ENCODE measurements around the gene RADIL.

Gene RADIL

GRCh38 chr7:4817178-4817901 is 66.2 kb downstream of the RADIL start:
- no peak overlapping the region for H3K4me3 ChIP-seq (ENCODE audit: low read length)
- H3F3A ChIP-seq (ENCODE audit: control insufficient read depth, insufficient read depth) = no peaks in the 10 kb centered on the region
- H3K9me2 ChIP-seq (replicated peaks; ENCODE audit: control insufficient read depth, low read length) = no peaks in the 10 kb centered on the region
- TF ChIP-seq, protein P1, sequence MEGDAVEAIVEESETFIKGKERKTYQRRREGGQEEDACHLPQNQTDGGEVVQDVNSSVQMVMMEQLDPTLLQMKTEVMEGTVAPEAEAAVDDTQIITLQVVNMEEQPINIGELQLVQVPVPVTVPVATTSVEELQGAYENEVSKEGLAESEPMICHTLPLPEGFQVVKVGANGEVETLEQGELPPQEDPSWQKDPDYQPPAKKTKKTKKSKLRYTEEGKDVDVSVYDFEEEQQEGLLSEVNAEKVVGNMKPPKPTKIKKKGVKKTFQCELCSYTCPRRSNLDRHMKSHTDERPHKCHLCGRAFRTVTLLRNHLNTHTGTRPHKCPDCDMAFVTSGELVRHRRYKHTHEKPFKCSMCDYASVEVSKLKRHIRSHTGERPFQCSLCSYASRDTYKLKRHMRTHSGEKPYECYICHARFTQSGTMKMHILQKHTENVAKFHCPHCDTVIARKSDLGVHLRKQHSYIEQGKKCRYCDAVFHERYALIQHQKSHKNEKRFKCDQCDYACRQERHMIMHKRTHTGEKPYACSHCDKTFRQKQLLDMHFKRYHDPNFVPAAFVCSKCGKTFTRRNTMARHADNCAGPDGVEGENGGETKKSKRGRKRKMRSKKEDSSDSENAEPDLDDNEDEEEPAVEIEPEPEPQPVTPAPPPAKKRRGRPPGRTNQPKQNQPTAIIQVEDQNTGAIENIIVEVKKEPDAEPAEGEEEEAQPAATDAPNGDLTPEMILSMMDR (IDR thresholded peaks at IDR 0.05; ENCODE audit: low read depth, low read length, poor library complexity, severe bottlenecking) = no peak
- TF ChIP-seq EZH2phosphoT487 (IDR thresholded peaks at IDR 0.05; ENCODE audit: borderline replicate concordance, low read length) = no peak
- H3K4me1 ChIP-seq (ENCODE audit: control insufficient read depth, low read length) = no peaks in the 10 kb centered on the region
- no peaks in the 10 kb centered on the region for H3K9me3 ChIP-seq (ENCODE audit: control insufficient read depth, insufficient read depth, low read length)
- H3K79me2 ChIP-seq (ENCODE audit: control insufficient read depth, low read length) = no peaks in the 10 kb centered on the region
- no peaks in the 10 kb centered on the region for H4K20me1 ChIP-seq (ENCODE audit: control insufficient read depth, insufficient read depth, low read depth, low read length)
- no peaks in the 10 kb centered on the region for H3K27me3 ChIP-seq (ENCODE audit: control insufficient read depth, low read length)
- no peak overlapping the region for H3K4me2 ChIP-seq (ENCODE audit: low read length)
- H3K27ac ChIP-seq (ENCODE audit: low read depth, low read length) = no peak overlapping the region
- no peaks in the 10 kb centered on the region for H3K36me3 ChIP-seq (ENCODE audit: control insufficient read depth, low read length)

GRCh38 chr7:4816419-4817080 is 67.0 kb downstream of the RADIL start:
- Histone ChIP-seq H3K4me3 (ENCODE audit: low read length) (no peak overlapping the region), H3K4me1 (ENCODE audit: control insufficient read depth, low read length) (no peaks in the 10 kb centered on the region), H3F3A (ENCODE audit: control insufficient read depth, insufficient read depth) (no peaks in the 10 kb centered on the region), H3K9me2 (replicated peaks; ENCODE audit: control insufficient read depth, low read length) (no peaks in the 10 kb centered on the region), H4K20me1 (ENCODE audit: control insufficient read depth, insufficient read depth, low read depth, low read length) (no peaks in the 10 kb centered on the region), H3K79me2 (ENCODE audit: control insufficient read depth, low read length) (no peaks in the 10 kb centered on the region), H3K4me2 (ENCODE audit: low read length) (no peak overlapping the region), H3K27me3 (ENCODE audit: control insufficient read depth, low read length) (no peaks in the 10 kb centered on the region), H3K9me3 (ENCODE audit: control insufficient read depth, insufficient read depth, low read length) (no peaks in the 10 kb centered on the region), H3K27ac (ENCODE audit: low read depth, low read length) (no peak overlapping the region), H3K36me3 (ENCODE audit: control insufficient read depth, low read length) (no peaks in the 10 kb centered on the region)
- TF ChIP-seq, protein P1 (IDR thresholded peaks at IDR 0.05; ENCODE audit: low read depth, low read length, poor library complexity, severe bottlenecking) = no peak
- no peak for TF ChIP-seq EZH2phosphoT487 (IDR thresholded peaks at IDR 0.05; ENCODE audit: borderline replicate concordance, low read length)

- no peaks in the 10 kb centered on the region for H3K36me3 ChIP-seq (ENCODE audit: control insufficient read depth, low read length)
- H3K4me2 ChIP-seq (ENCODE audit: low read length) = no peak overlapping the region
- no peaks in the 10 kb centered on the region for H3K9me3 ChIP-seq (ENCODE audit: control insufficient read depth, insufficient read depth, low read length)
- no peaks in the 10 kb centered on the region for H3K4me1 ChIP-seq (ENCODE audit: control insufficient read depth, low read length)
- H3K79me2 ChIP-seq (ENCODE audit: control insufficient read depth, low read length) = no peaks in the 10 kb centered on the region
- no peaks in the 10 kb centered on the region for H4K20me1 ChIP-seq (ENCODE audit: control insufficient read depth, insufficient read depth, low read depth, low read length)
- H3K9me2 ChIP-seq (replicated peaks; ENCODE audit: control insufficient read depth, low read length) = no peaks in the 10 kb centered on the region
- no peaks in the 10 kb centered on the region for H3K27me3 ChIP-seq (ENCODE audit: control insufficient read depth, low read length)
- H3K4me3 ChIP-seq (ENCODE audit: low read length) = no peak overlapping the region
- H3F3A ChIP-seq (ENCODE audit: control insufficient read depth, insufficient read depth) = no peaks in the 10 kb centered on the region
- H3K27ac ChIP-seq (ENCODE audit: low read depth, low read length) = no peak overlapping the region
- TF ChIP-seq, protein P1 (IDR thresholded peaks at IDR 0.05; ENCODE audit: low read depth, low read length, poor library complexity, severe bottlenecking) = no peak
- TF ChIP-seq EZH2phosphoT487 (IDR thresholded peaks at IDR 0.05; ENCODE audit: borderline replicate concordance, low read length) = no peak
Observed at GRCh38 chr7:4815609-4816418, 67.7 kb downstream of the RADIL start.
